WTC11 (cell line): Measurements from ENCODE around the gene TNPO1. TPM values are rescaled to one million over a fixed set of nuclear protein-coding genes. Genes with fewer than 3 reads are reported as not detected.

ENCODE experiments used
- ATAC-seq: fragments of 200-7000 bp; cut with Tn5 transposase; 2 replicates; pipeline ENCODE4 v1.10.0; 2021; ENCODE audit warnings: mild to moderate bottlenecking, moderate library complexity
- CTCF ChIA-PET: fragments of 300-600 bp; sonication (Branson Sonifier 250); formaldehyde crosslinking; loops from one replicate; lab custom pipeline; 2021; ENCODE audit warnings: antibody characterized with exemption; lab: Charles Lee
- POLR2A ChIA-PET: fragments of 350-600 bp; sonication (Branson Sonifier 250); formaldehyde crosslinking; loops from one replicate; lab custom pipeline; 2021; ENCODE audit warnings: antibody characterized with exemption; lab: Charles Lee
- DNase-seq: peaks from one replicate; pipeline ENCODE4 v3.0.0; 2021; ENCODE audit warnings: low spot score
- H3K27ac Mint-ChIP-seq: 2 replicates; pipeline ENCODE4 v1.8.0; 2021; ENCODE audit warnings: mixed read lengths
- H3K27me3 Mint-ChIP-seq: 2 replicates; pipeline ENCODE4 v1.8.0; 2021; ENCODE audit warnings: low read depth, mild to moderate bottlenecking, moderate library complexity, mixed read lengths
- H3K36me3 Mint-ChIP-seq: 2 replicates; pipeline ENCODE4 v1.8.0; 2021; ENCODE audit warnings: mixed read lengths
- H3K4me1 Mint-ChIP-seq: 2 replicates; pipeline ENCODE4 v1.8.0; 2022; ENCODE audit warnings: mixed read lengths
- H3K4me3 Mint-ChIP-seq: 2 replicates; pipeline ENCODE4 v1.8.0; 2021; ENCODE audit warnings: mild to moderate bottlenecking, moderate library complexity, mixed read lengths
- H3K9me3 Mint-ChIP-seq: 2 replicates; pipeline ENCODE4 v1.8.0; 2021; ENCODE audit warnings: mixed read lengths
- ATF2 ChIP-seq: sonication (generic); formaldehyde crosslinking; IDR thresholded peaks from 2 replicates; pipeline ENCODE4 v1.8.1; 2022; ENCODE audit warnings: low read depth, missing genetic modification reagents, borderline replicate concordance
- ESRRA ChIP-seq: sonication (generic); formaldehyde crosslinking; IDR thresholded peaks from 2 replicates; pipeline ENCODE4 v1.8.1; 2022; ENCODE audit warnings: mild to moderate bottlenecking, missing genetic modification reagents, borderline replicate concordance
- FOXJ3 ChIP-seq: sonication (generic); formaldehyde crosslinking; IDR thresholded peaks from 2 replicates; pipeline ENCODE4 v1.9.0; 2021; ENCODE audit warnings: missing genetic modification reagents, mild to moderate bottlenecking, borderline replicate concordance
- IRF1 ChIP-seq: sonication (generic); formaldehyde crosslinking; IDR thresholded peaks from 2 replicates; pipeline ENCODE4 v1.8.0; 2023; ENCODE audit warnings: missing genetic modification reagents
- JAZF1 ChIP-seq: fragments of 250-450 bp; sonication (Bioruptor Pico); IDR thresholded peaks from 2 replicates; pipeline ENCODE4 v1.9.0; 2021; ENCODE audit warnings: moderate library complexity, mild to moderate bottlenecking, inconsistent platforms
- KAT7 ChIP-seq: sonication (generic); formaldehyde crosslinking; IDR thresholded peaks from 2 replicates; pipeline ENCODE4 v1.8.1; 2023; ENCODE audit warnings: missing genetic modification reagents, mild to moderate bottlenecking, borderline replicate concordance
- NFATC4 ChIP-seq: fragments of 250-450 bp; sonication (Bioruptor Pico); IDR thresholded peaks from 2 replicates; pipeline ENCODE4 v1.9.0; 2021; ENCODE audit warnings: mild to moderate bottlenecking
- RORB ChIP-seq: fragments of 250-450 bp; sonication (Bioruptor Pico); IDR thresholded peaks from 2 replicates; pipeline ENCODE4 v1.9.0; 2021; ENCODE audit warnings: mild to moderate bottlenecking
- SP1 ChIP-seq: sonication (generic); formaldehyde crosslinking; conservative IDR thresholded peaks from 2 replicates; pipeline ENCODE4 v1.8.1; 2022; ENCODE audit warnings: missing genetic modification reagents
- TCF7 ChIP-seq: sonication (generic); formaldehyde crosslinking; IDR thresholded peaks from 2 replicates; pipeline ENCODE4 v1.8.0; 2022; ENCODE audit warnings: mild to moderate bottlenecking, low read depth, missing genetic modification reagents, moderate library complexity
- TEAD4 ChIP-seq: sonication (generic); formaldehyde crosslinking; IDR thresholded peaks from 2 replicates; pipeline ENCODE4 v1.8.0; 2022; ENCODE audit warnings: mild to moderate bottlenecking, missing genetic modification reagents
- ZNF317 ChIP-seq: sonication (generic); formaldehyde crosslinking; IDR thresholded peaks from 2 replicates; pipeline ENCODE4 v1.8.1; 2023; ENCODE audit warnings: low read depth, mild to moderate bottlenecking, moderate library complexity, missing genetic modification reagents, borderline replicate concordance
- total RNA-seq: library from RNA; stranded (reverse); gene quantifications from 3 replicates; pipeline ENCODE4 v1.2.3, GENCODE V29; 2021
- TF ChIP-seq, protein P1 (sequence below): sonication (generic); formaldehyde crosslinking; IDR thresholded peaks from 2 replicates; pipeline ENCODE4 v1.8.1; 2023; ENCODE audit warnings: mild to moderate bottlenecking, missing genetic modification reagents, moderate library complexity
- TF ChIP-seq, protein P2 (sequence below): sonication (generic); formaldehyde crosslinking; IDR thresholded peaks from 2 replicates; pipeline ENCODE4 v1.8.0; 2022; ENCODE audit warnings: mild to moderate bottlenecking, missing genetic modification reagents
- TF ChIP-seq, protein P3 (sequence below): fragments of 250-450 bp; sonication (Bioruptor Pico); conservative IDR thresholded peaks from 2 replicates; pipeline ENCODE4 v1.9.0; 2021; ENCODE audit warnings: mild to moderate bottlenecking
- TF ChIP-seq, protein P4 (sequence below): sonication (generic); formaldehyde crosslinking; IDR thresholded peaks from 2 replicates; pipeline ENCODE4 v1.8.1; 2022; ENCODE audit warnings: mild to moderate bottlenecking, missing genetic modification reagents, moderate library complexity, borderline replicate concordance
- TF ChIP-seq, protein P5 (sequence below): sonication (generic); formaldehyde crosslinking; IDR thresholded peaks from 2 replicates; pipeline ENCODE4 v1.8.0; 2022; ENCODE audit warnings: missing genetic modification reagents
- TF ChIP-seq, protein P6 (sequence below): sonication (generic); formaldehyde crosslinking; IDR thresholded peaks from 2 replicates; pipeline ENCODE4 v1.8.0; 2023; ENCODE audit warnings: missing genetic modification reagents, mild to moderate bottlenecking, borderline replicate concordance

The TNPO1 gene
- total RNA-seq, 1 experiment from 2014 or later, result 150 TPM

- Mint-ChIP-seq H3K27me3 (no peaks in the 10 kb centered on the region; the same call in 1 of the 2 replicates), H3K9me3 (no peaks in the 10 kb centered on the region), H3K4me3 (no peak overlapping the region), H3K4me1 (peaks cover 11% of the 10 kb centered on the region), H3K27ac (no peak overlapping the region), H3K36me3 (no peaks in the 10 kb centered on the region)
- TF ChIP-seq IRF1 (no peak), KAT7 (CRISPR knock-in tag) (no peak), TEAD4 (CRISPR knock-in tag) (no peak), TCF7 (CRISPR knock-in tag) (no peak), JAZF1 (CRISPR knock-in tag) (no peak), ESRRA (CRISPR knock-in tag) (no peak), NFATC4 (CRISPR knock-in tag) (no peak)
- TF ChIP-seq, protein P1, sequence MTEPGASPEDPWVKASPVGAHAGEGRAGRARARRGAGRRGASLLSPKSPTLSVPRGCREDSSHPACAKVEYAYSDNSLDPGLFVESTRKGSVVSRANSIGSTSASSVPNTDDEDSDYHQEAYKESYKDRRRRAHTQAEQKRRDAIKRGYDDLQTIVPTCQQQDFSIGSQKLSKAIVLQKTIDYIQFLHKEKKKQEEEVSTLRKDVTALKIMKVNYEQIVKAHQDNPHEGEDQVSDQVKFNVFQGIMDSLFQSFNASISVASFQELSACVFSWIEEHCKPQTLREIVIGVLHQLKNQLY, result no peak
- TF ChIP-seq, protein P2, sequence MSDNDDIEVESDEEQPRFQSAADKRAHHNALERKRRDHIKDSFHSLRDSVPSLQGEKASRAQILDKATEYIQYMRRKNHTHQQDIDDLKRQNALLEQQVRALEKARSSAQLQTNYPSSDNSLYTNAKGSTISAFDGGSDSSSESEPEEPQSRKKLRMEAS (CRISPR knock-in tag), result no peak
- TF ChIP-seq, protein P3, sequence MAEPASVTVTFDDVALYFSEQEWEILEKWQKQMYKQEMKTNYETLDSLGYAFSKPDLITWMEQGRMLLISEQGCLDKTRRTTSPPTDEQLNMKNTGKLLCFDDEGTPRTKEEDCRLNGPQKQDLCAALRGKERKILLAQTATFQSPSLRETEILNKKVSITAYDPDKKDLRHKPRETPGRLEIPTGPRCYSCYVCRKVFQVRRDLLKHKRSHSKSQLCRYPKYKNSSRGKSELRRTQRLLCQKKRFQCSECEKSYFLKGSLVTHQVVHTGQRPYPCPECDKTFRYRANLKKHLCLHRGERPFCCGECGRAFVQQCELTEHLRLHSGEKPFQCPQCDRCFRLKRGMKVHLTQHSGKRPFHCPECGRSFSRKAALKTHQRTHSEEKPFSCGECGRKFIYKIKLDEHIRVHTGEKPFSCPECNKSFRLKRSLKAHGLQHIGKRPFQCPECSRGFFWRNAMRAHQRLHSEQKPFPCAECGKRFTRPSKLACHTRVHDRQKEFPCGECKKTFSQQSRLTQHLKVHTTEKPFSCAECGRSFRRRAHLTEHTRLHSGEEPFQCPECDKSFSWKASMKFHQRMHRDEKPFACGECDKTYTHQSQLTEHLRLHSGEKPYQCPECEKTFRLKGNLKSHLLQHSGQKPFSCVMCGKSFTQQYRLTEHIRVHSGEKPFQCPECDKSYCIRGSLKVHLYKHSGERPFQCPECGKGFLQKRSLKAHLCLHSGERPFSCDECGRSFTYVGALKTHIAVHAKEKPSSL, result no peak
- TF ChIP-seq, protein P4, sequence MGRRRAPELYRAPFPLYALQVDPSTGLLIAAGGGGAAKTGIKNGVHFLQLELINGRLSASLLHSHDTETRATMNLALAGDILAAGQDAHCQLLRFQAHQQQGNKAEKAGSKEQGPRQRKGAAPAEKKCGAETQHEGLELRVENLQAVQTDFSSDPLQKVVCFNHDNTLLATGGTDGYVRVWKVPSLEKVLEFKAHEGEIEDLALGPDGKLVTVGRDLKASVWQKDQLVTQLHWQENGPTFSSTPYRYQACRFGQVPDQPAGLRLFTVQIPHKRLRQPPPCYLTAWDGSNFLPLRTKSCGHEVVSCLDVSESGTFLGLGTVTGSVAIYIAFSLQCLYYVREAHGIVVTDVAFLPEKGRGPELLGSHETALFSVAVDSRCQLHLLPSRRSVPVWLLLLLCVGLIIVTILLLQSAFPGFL (CRISPR knock-in tag), result no peak
- ChIA-PET POLR2A (no interaction called here), CTCF (no interaction called here)
- DNase-seq, result no peak
- no peak for ATAC-seq
Measured at GRCh38 chr5:72949481-72949880, 133.0 kb downstream of the TNPO1 start.

- ChIA-PET CTCF (no interaction called here), POLR2A (no interaction called here)
- peaks cover 19% of the 10 kb centered on the region for H3K4me1 Mint-ChIP-seq
- no peaks in the 10 kb centered on the region for H3K9me3 Mint-ChIP-seq
- no peaks in the 10 kb centered on the region for H3K36me3 Mint-ChIP-seq
- H3K27ac Mint-ChIP-seq, result no peak overlapping the region
- ATAC-seq (no peak), DNase-seq (no peak)
- H3K27me3 Mint-ChIP-seq, result no peaks in the 10 kb centered on the region; the same call in 1 of the 2 replicates
- H3K4me3 Mint-ChIP-seq, result no peak overlapping the region
- no peak for TF ChIP-seq TCF7 (CRISPR knock-in tag)
- TF ChIP-seq ZNF317 (CRISPR knock-in tag), result no peak
- TF ChIP-seq, protein P5, sequence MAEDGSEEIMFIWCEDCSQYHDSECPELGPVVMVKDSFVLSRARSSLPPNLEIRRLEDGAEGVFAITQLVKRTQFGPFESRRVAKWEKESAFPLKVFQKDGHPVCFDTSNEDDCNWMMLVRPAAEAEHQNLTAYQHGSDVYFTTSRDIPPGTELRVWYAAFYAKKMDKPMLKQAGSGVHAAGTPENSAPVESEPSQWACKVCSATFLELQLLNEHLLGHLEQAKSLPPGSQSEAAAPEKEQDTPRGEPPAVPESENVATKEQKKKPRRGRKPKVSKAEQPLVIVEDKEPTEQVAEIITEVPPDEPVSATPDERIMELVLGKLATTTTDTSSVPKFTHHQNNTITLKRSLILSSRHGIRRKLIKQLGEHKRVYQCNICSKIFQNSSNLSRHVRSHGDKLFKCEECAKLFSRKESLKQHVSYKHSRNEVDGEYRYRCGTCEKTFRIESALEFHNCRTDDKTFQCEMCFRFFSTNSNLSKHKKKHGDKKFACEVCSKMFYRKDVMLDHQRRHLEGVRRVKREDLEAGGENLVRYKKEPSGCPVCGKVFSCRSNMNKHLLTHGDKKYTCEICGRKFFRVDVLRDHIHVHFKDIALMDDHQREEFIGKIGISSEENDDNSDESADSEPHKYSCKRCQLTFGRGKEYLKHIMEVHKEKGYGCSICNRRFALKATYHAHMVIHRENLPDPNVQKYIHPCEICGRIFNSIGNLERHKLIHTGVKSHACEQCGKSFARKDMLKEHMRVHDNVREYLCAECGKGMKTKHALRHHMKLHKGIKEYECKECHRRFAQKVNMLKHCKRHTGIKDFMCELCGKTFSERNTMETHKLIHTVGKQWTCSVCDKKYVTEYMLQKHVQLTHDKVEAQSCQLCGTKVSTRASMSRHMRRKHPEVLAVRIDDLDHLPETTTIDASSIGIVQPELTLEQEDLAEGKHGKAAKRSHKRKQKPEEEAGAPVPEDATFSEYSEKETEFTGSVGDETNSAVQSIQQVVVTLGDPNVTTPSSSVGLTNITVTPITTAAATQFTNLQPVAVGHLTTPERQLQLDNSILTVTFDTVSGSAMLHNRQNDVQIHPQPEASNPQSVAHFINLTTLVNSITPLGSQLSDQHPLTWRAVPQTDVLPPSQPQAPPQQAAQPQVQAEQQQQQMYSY (CRISPR knock-in tag), result no peak
- no peak for TF ChIP-seq SP1 (CRISPR knock-in tag)
- no peak for TF ChIP-seq ATF2 (CRISPR knock-in tag)
- TF ChIP-seq, protein P6, sequence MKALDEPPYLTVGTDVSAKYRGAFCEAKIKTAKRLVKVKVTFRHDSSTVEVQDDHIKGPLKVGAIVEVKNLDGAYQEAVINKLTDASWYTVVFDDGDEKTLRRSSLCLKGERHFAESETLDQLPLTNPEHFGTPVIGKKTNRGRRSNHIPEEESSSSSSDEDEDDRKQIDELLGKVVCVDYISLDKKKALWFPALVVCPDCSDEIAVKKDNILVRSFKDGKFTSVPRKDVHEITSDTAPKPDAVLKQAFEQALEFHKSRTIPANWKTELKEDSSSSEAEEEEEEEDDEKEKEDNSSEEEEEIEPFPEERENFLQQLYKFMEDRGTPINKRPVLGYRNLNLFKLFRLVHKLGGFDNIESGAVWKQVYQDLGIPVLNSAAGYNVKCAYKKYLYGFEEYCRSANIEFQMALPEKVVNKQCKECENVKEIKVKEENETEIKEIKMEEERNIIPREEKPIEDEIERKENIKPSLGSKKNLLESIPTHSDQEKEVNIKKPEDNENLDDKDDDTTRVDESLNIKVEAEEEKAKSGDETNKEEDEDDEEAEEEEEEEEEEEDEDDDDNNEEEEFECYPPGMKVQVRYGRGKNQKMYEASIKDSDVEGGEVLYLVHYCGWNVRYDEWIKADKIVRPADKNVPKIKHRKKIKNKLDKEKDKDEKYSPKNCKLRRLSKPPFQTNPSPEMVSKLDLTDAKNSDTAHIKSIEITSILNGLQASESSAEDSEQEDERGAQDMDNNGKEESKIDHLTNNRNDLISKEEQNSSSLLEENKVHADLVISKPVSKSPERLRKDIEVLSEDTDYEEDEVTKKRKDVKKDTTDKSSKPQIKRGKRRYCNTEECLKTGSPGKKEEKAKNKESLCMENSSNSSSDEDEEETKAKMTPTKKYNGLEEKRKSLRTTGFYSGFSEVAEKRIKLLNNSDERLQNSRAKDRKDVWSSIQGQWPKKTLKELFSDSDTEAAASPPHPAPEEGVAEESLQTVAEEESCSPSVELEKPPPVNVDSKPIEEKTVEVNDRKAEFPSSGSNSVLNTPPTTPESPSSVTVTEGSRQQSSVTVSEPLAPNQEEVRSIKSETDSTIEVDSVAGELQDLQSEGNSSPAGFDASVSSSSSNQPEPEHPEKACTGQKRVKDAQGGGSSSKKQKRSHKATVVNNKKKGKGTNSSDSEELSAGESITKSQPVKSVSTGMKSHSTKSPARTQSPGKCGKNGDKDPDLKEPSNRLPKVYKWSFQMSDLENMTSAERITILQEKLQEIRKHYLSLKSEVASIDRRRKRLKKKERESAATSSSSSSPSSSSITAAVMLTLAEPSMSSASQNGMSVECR (CRISPR knock-in tag), result no peak
- no peak for TF ChIP-seq FOXJ3 (CRISPR knock-in tag)
- no peak for TF ChIP-seq RORB (CRISPR knock-in tag)
Measured at GRCh38 chr5:72951671-72952468, 135.4 kb downstream of the TNPO1 start.
